ENCODE data around the gene DCAF7. TPM values are rescaled to one million over a fixed set of nuclear protein-coding genes. Genes with fewer than 3 reads are reported as not detected.

The DCAF7 gene
- polyA plus RNA-seq, 4 donors = 115 to 123 (median 120) TPM

DNA sequence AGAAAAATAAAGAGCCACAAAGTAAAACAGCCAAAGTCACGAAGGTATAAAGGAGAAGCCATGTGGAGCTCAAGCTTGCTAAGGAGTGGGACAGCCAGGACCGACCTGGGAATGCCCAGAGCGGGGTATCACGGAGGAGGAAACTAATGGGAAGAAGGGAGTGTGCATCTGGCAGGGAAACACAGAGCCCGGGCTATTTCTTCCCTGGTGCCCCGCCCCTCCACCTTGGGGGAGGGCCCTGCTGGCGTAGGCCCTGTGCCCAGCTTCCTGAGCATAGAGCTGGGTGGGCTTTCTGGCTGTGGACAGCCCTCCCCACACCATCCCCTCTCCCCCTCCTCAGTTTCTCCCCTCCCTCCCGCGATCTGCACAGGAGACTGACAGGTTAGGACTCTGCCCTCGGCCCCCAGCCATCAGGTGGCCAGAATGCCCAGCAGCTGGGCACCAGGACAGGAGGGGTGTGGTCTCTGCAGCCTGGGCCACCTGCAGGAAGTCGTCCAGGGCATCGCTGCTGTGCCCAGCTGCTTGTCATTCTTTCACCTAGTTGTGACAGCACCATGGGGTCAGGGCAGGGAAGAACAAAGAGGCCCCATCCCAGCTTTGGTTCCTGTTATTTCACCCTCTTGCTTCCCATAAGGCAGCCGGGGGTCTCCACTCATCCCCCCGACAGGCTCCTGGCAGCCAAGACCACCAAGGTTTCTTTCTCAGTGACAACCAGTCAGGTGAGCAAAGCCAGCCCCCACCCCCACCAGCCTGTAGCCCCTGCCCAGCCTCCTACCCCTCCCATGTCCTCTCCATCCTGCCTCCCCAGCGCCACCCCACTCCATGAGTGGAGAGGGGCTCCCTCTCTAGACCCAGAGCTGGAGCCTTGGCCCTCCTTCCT is 7.1 kb upstream of the DCAF7 start:
- DNase-seq (ENCODE audit: low read depth in 4 of 4, low spot score in 3 of 4) = no peak

- no peak for DNase-seq (ENCODE audit: low read depth in 4 of 4, low spot score in 3 of 4)
Observed at GRCh38 chr17:63543822-63544420, 6.4 kb upstream of the DCAF7 start.

DNA sequence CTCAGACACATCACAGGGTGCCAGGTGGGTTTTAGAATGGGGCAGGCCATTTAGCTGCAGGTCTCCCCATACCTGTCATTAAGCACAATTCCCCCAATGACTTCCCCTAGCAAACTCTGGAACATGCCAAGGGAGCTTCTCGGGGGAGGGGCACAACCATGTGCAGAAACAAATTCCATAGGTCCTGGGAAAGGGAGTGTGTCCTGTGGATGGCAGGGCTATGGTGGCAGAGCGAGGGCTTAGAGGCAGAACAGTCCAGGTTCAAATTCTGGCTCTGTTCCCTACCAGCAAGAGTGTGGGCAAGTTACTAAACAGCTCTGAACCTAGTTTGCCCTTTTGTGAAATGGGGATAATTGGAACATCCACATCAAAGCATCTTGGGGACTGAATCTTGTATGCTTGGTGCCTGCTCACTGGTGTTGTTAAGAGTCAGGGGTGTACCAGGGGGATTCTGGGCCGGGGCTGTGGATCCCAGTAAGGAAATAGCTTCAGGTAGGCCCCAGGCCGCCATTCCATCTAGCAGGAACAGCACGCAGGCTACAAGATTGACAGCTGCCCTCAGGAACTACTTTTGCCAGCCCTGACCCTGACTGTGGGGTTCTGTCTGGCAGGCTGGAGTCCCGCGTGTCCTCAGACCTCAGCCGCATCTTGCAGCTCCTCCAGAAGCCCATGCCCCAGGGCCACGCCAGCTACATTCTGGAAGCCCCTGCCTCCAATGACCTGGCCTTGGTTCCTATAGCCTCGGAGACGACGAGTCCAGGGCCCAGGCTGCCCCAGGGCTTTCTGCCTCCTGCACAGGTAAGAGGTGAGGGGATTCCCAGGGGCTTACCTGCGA is 5.6 kb upstream of the DCAF7 start:
- DNase-seq (ENCODE audit: low read depth in 4 of 4, low spot score in 3 of 4) = no peak

DNA sequence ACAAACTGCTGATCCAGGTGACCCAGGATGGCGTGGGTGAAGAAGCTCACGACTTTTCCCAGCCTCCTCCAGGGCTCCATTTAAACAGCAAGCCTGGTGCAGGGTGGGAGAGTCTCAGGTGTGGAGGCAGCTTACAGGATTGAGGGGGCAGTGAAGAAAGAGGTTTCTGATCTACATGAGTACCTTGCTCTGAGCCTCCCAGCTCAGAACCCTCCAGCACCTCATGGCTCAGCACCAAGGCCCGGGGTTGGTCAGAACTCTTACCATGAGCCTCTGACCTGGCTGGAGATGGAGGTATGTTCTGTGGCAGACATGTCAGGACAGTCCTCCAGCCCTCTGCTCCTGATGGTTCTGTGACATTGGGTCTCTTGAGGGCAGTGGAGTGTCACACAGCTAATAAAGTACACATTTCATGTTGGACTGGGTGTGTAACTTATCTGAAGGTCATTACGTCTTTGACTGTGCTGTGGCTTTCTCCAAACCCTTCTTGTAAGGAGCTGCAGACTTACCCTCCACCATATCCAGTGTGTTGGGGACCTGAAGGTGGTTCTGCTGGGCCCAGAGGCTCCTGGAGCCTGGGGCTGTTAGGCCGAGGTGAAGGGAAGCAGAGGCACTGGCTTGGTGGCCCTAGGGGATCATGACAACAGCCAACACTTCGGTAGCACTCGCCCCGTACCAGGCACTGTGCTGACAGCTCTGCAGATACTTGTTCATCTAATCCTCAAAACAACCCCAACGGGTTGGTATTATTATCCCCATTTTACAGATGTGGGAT is 3.8 kb upstream of the DCAF7 start:
- no peak for DNase-seq (ENCODE audit: low read depth in 4 of 4, low spot score in 3 of 4)

- no peak for DNase-seq (ENCODE audit: low read depth in 4 of 4, low spot score in 3 of 4)
Observed at GRCh38 chr17:63547083-63547523, 3.2 kb upstream of the DCAF7 start.

- DNase-seq (ENCODE audit: low read depth in 4 of 4, low spot score in 3 of 4) = no peak
Observed at GRCh38 chr17:63549289-63549945, 860 bp upstream of the DCAF7 start.

- DNase-seq (ENCODE audit: low read depth in 4 of 4, low spot score in 3 of 4) = no peak
Observed at GRCh38 chr17:63550817-63551639, 751 bp downstream of the DCAF7 start.

DNA sequence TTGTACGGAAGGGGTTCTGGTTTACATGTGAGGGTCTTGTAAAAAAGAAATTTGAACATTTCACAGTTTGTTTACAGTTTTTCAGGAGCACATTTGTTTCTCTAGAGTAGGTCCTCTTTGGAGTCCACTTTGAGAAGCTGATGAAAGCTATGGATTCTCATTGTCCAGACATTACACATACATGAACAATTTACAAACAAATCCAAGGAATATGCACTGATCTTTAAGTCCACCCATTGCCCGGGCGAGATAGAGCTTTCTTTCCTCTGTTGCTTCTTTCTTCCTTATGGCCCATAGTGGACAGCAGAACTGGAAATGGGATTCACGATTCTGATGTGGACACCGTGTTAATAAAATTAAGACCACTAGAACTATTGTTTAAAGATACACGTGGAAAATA is 1.9 kb downstream of the DCAF7 start:
- no peak for DNase-seq (ENCODE audit: low read depth in 4 of 4, low spot score in 3 of 4)

DNA sequence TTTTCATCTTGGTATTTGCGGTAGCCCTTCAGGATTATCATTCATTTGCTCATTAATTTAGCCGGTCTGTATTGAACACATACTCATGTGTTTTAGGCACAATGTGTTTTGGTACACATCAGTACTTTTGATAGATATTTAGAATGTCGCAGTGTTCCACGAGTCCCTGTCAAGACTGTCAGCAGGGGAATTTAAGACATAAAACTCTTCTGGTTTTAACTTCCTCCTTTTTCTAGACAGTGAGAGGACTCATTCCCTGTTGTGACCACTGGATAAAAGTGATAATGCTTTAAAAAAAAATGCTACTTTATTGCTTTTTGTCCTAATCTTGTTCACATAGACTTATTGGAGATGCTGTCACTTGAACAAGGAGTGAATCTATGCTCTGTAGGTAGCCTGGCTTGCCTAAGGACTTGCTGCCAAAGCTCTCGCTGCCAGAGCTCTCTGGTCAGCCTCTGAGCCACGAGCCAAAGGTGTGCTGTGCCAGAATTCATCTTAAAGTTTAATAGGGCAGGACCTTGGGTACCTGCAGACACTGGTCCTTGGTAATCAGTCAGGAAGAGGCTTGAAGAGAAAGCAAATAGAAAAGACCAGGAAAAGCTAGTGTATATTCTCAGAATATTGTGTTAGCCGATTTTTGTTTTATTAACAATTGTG is 5.4 kb downstream of the DCAF7 start:
- DNase-seq (ENCODE audit: low read depth in 4 of 4, low spot score in 3 of 4) = no peak

DNA sequence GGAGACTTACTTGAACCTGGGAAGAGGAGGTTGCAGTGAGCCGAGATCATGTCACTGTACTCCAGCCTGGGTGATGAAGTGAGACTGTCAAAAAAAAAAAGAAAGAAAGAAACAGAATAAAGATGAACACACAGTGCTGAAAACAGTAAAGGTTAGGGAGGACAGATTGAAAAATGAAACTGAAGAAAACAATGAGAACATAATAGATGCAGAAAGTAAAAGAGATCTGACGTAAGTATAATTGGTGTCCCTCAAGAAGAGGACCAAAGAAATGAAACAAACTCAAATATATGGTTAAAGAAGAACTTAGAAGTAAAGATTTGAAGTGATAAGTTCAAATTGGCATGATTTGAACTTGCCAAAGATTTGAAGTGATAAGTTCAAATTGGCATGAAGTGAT is 7.1 kb downstream of the DCAF7 start:
- DNase-seq (ENCODE audit: low read depth in 4 of 4, low spot score in 3 of 4) = no peak

DNA sequence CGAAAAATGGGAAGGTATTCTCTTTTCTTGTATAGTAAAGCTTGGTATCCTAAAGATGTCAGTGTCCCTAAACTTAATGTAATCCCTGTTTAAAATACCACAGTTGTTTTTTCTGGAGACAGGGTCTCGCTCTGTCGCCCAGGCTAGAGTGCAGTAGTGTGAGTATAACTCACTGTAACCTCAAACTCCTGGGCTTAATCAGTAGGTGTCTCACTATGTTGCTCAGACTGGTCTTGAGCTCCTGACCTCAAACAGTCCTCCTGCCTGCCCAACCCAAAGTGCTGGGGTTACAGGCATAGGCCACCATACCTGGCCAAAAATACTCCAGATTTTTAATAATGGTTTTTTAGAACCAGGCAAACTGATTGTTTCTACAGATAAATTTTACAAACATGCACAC is 8.2 kb downstream of the DCAF7 start:
- DNase-seq (ENCODE audit: low read depth in 4 of 4, low spot score in 3 of 4) = no peak

- no peak for DNase-seq (ENCODE audit: low read depth in 4 of 4, low spot score in 3 of 4)
Observed at GRCh38 chr17:63561819-63562218, 11.5 kb downstream of the DCAF7 start.

- no peak for DNase-seq (ENCODE audit: low read depth in 4 of 4, low spot score in 3 of 4)
Observed at GRCh38 chr17:63563339-63563738, 13.1 kb downstream of the DCAF7 start.

- DNase-seq (ENCODE audit: low read depth in 4 of 4, low spot score in 3 of 4) = no peak
Observed at GRCh38 chr17:63564562-63564961, 14.3 kb downstream of the DCAF7 start.

GRCh38 chr17:63567229-63567628 is 17.0 kb downstream of the DCAF7 start:
- no peak for DNase-seq (ENCODE audit: low read depth in 4 of 4, low spot score in 3 of 4)

DNA sequence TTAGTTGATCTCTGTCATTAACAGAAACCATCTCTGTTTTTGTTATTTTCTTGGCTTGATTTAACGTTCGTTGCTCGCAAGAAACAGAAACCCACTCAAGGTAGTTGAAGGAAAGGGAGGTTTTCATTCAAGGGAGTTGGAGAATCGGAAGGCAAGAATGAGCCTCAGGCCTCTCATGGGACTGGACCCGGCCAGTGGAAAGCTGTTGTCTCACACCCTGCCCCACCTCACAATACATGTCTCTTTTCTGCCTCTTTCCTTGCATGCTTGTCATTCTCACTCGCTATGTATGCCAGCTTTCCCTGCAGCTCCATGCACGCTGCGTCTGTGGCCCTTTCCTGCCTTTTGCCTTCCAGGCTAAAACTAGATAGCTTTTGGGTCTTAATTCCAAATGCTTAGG is 18.3 kb downstream of the DCAF7 start:
- no peak for DNase-seq (ENCODE audit: low read depth in 4 of 4, low spot score in 3 of 4)

DNA sequence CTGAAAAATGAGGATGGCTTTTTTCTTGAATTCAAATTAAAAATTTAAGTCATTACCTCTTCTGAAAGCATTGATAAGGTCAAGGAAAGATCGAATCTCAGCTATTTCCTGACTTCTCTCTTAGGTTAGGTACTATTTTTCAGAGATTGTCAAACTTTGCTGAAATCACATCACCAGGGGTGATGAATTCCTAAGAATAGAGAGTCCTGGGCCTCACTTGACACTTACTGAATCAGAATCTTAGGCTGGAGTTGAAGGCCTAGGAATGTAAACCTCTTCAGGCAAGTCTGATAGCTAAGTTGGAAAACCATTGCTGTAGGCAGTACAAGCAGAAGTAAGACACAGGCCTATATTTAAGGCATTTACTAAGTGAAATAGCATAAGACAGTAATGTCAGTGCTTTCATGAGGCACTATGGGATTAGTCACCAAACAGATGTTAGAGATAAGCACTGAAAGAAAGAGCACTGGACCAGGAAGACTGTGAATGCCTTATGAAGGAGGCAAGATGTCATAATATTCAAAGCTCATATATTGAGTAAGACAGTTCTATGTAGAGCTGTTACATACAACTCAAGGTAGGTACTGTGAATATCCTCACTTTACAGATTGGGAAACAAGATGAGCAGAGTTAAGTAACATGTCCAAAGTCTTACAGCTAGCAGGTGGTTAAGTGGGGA is 21.5 kb downstream of the DCAF7 start:
- DNase-seq (ENCODE audit: low read depth in 4 of 4, low spot score in 3 of 4) = no peak

- no peak for DNase-seq (ENCODE audit: low read depth in 4 of 4, low spot score in 3 of 4)
Observed at GRCh38 chr17:63573634-63574033, 23.4 kb downstream of the DCAF7 start.

Measured in right renal pelvis (tissue), 4 donors.